IPS DF 6.9 (cell line): ENCODE measurements around the gene MDFIC.

Experiments used
- DNase-seq: peaks from one replicate; pipeline ENCODE4 v3.0.0-alpha.2; 2013; ENCODE audit warnings: low read depth, low spot score
- H3K27ac ChIP-seq: one replicate; pipeline ENCODE4 v1.5.1; 2013; ENCODE audit warnings: low read length, control low read depth
- H3K27me3 ChIP-seq: 2 replicates; pipeline ENCODE4 v1.6.1; 2013; ENCODE audit warnings: mild to moderate bottlenecking, low read length; ENCODE audit not compliant: control insufficient read depth, insufficient read depth
- H3K36me3 ChIP-seq: 2 replicates; pipeline ENCODE4 v1.6.1; 2013; ENCODE audit warnings: low read length; ENCODE audit not compliant: control insufficient read depth, insufficient read depth
- H3K4me1 ChIP-seq: 2 replicates; pipeline ENCODE4 v1.6.1; 2013; ENCODE audit warnings: low read length; ENCODE audit not compliant: control insufficient read depth, insufficient read depth
- H3K4me3 ChIP-seq: 2 replicates; pipeline ENCODE4 v1.5.1; 2013; ENCODE audit warnings: mild to moderate bottlenecking, low read length
- H3K9me3 ChIP-seq: 2 replicates; pipeline ENCODE4 v1.6.1; 2013; ENCODE audit warnings: low read length, inconsistent platforms; ENCODE audit not compliant: control insufficient read depth, insufficient read depth
- WGBS: extraction: QIAGEN DNeasy Blood & Tissue Kit; methylation state at CpG from one replicate; pipeline ENCODE4 v1.1.7; 2013; ENCODE audit warnings: mixed read lengths, missing lambda C conversion rate; ENCODE audit not compliant: insufficient read length, insufficient coverage; 5-methylcytosine and 5-hydroxymethylcytosine counted together

The MDFIC gene

GRCh38 chr7:114973147-114973546, 51.3 kb downstream of the MDFIC start:
- no CpG with 5 or more reads among the region's 3 CpGs for WGBS
- no peaks in the 10 kb centered on the region; the same call in 1 of the 2 replicates for H3K4me1 ChIP-seq
- H3K27ac ChIP-seq: no peak overlapping the region
- no peaks in the 10 kb centered on the region for H3K27me3 ChIP-seq
- H3K9me3 ChIP-seq: no peaks in the 10 kb centered on the region
- H3K36me3 ChIP-seq: no peaks in the 10 kb centered on the region
- H3K4me3 ChIP-seq: no peak overlapping the region
- no peak for DNase-seq

GRCh38 chr7:114975401-114975800, 53.5 kb downstream of the MDFIC start:
- no peak for DNase-seq
- no peak overlapping the region for H3K4me3 ChIP-seq
- no CpG with 5 or more reads among the region's 2 CpGs for WGBS

GRCh38 chr7:114976666-114977065, 54.8 kb downstream of the MDFIC start:
- Histone ChIP-seq H3K27me3 (no peaks in the 10 kb centered on the region), H3K4me1 (no peaks in the 10 kb centered on the region; the same call in 1 of the 2 replicates), H3K27ac (no peak overlapping the region), H3K4me3 (no peak overlapping the region), H3K36me3 (no peaks in the 10 kb centered on the region), H3K9me3 (no peaks in the 10 kb centered on the region)
- no CpG with 5 or more reads among the region's 4 CpGs for WGBS
- no peak for DNase-seq

More at GRCh38 chr7:114975401-114975800, 53.5 kb downstream of the MDFIC start:
- Histone ChIP-seq H3K9me3 (no peaks in the 10 kb centered on the region), H3K4me1 (no peaks in the 10 kb centered on the region; the same call in 1 of the 2 replicates), H3K27me3 (no peaks in the 10 kb centered on the region), H3K36me3 (no peaks in the 10 kb centered on the region), H3K27ac (no peak overlapping the region)

- Histone ChIP-seq H3K36me3 (no peaks in the 10 kb centered on the region), H3K27me3 (no peaks in the 10 kb centered on the region), H3K27ac (no peak overlapping the region), H3K4me3 (no peak overlapping the region), H3K4me1 (no peaks in the 10 kb centered on the region; the same call in 1 of the 2 replicates), H3K9me3 (no peaks in the 10 kb centered on the region)
- no peak for DNase-seq
- WGBS: no CpG with 5 or more reads among the region's 1 CpG
These were observed 55.4 kb downstream of the MDFIC start for GRCh38 chr7:114977277-114977676.

GRCh38 chr7:114979388-114979787, 57.5 kb downstream of the MDFIC start:
- no peak overlapping the region for H3K4me3 ChIP-seq
- no peaks in the 10 kb centered on the region; the same call in 1 of the 2 replicates for H3K4me1 ChIP-seq
- no peaks in the 10 kb centered on the region for H3K27me3 ChIP-seq
- H3K36me3 ChIP-seq: no peaks in the 10 kb centered on the region
- H3K9me3 ChIP-seq: no peaks in the 10 kb centered on the region
- no peak for DNase-seq
- WGBS: no CpG with 5 or more reads among the region's 7 CpGs
- no peak overlapping the region for H3K27ac ChIP-seq

GRCh38 chr7:114979803-114980507, 58.1 kb downstream of the MDFIC start:
- Histone ChIP-seq H3K27me3 (no peaks in the 10 kb centered on the region), H3K36me3 (no peaks in the 10 kb centered on the region), H3K4me3 (no peak overlapping the region), H3K27ac (no peak overlapping the region), H3K4me1 (no peaks in the 10 kb centered on the region; the same call in 1 of the 2 replicates), H3K9me3 (no peaks in the 10 kb centered on the region)
- WGBS: no CpG with 5 or more reads among the region's 4 CpGs
- DNase-seq: no peak

- no CpG with 5 or more reads among the region's 2 CpGs for WGBS
- no peak overlapping the region for H3K27ac ChIP-seq
- DNase-seq: no peak
- no peak overlapping the region for H3K4me3 ChIP-seq
- H3K27me3 ChIP-seq: no peaks in the 10 kb centered on the region
- no peaks in the 10 kb centered on the region for H3K36me3 ChIP-seq
- H3K4me1 ChIP-seq: no peaks in the 10 kb centered on the region; the same call in 1 of the 2 replicates
- H3K9me3 ChIP-seq: no peaks in the 10 kb centered on the region
These were observed 59.4 kb downstream of the MDFIC start for GRCh38 chr7:114981323-114981722.

- DNase-seq: no peak
- Histone ChIP-seq H3K27ac (no peak overlapping the region), H3K27me3 (no peaks in the 10 kb centered on the region), H3K9me3 (no peaks in the 10 kb centered on the region), H3K4me3 (no peak overlapping the region), H3K36me3 (no peaks in the 10 kb centered on the region), H3K4me1 (no peaks in the 10 kb centered on the region)
- no CpG with 5 or more reads among the region's 2 CpGs for WGBS
These were observed 63.3 kb downstream of the MDFIC start for GRCh38 chr7:114985116-114985715.

GRCh38 chr7:114986190-114987180, 64.6 kb downstream of the MDFIC start:
- Histone ChIP-seq H3K27ac (no peak overlapping the region), H3K4me1 (no peaks in the 10 kb centered on the region), H3K27me3 (no peaks in the 10 kb centered on the region), H3K4me3 (no peak overlapping the region), H3K36me3 (no peaks in the 10 kb centered on the region), H3K9me3 (no peaks in the 10 kb centered on the region)
- no peak for DNase-seq
- no CpG with 5 or more reads among the region's 3 CpGs for WGBS

- no peaks in the 10 kb centered on the region for H3K27me3 ChIP-seq
- no peaks in the 10 kb centered on the region for H3K9me3 ChIP-seq
- H3K4me3 ChIP-seq: no peak overlapping the region
- no CpG with 5 or more reads among the region's 1 CpG for WGBS
- H3K36me3 ChIP-seq: no peaks in the 10 kb centered on the region
- H3K27ac ChIP-seq: no peak overlapping the region
- H3K4me1 ChIP-seq: no peaks in the 10 kb centered on the region
- DNase-seq: no peak
These were observed 66.1 kb downstream of the MDFIC start for GRCh38 chr7:114988026-114988425.
